H1 (cell line): Measurements from ENCODE around the gene ATP6V1B1. TPM values are rescaled to one million over a fixed set of nuclear protein-coding genes. Genes with fewer than 3 reads are reported as not detected.

Experiments
- CTCF ChIA-PET: fragments of 300-600 bp; sonication (Branson Sonifier 250); formaldehyde crosslinking; loops from one replicate; lab custom pipeline; 2021; ENCODE audit not compliant: partially characterized antibody; lab: Charles Lee
- POLR2A ChIA-PET: fragments of 300-600 bp; sonication (Branson Sonifier 250); formaldehyde crosslinking; loops from one replicate; lab custom pipeline; 2021; ENCODE audit warnings: inconsistent platforms; ENCODE audit not compliant: partially characterized antibody; lab: Charles Lee
- DNase-seq, 2 experiments: peaks; one replicate each; pipeline versions ENCODE4 v3.0.0 to v3.0.0-alpha.2; 2010 to 2022; ENCODE audit warnings: low spot score in 2 of 2, low read depth in 1 of 2, mixed read lengths in 1 of 2
- FAIRE-seq: peaks from 2 replicates; lab custom pipeline; 2011; peaks lifted over from hg19 to GRCh38; lab: Jason Lieb, UNC
- H2AFZ ChIP-seq: 2 replicates; pipeline ENCODE4 v1.8.1; 2012; ENCODE audit warnings: low read length, inconsistent platforms
- H2AK5ac ChIP-seq: 2 replicates; pipeline ENCODE4 v1.6.1; 2013; ENCODE audit warnings: low read depth, low read length
- H2BK120ac ChIP-seq: replicated peaks from 2 replicates; pipeline ENCODE3; 2013; ENCODE audit warnings: low read depth, low read length, inconsistent platforms
- H2BK12ac ChIP-seq: 2 replicates; pipeline ENCODE4 v1.6.1; 2013; ENCODE audit warnings: low read depth, low read length
- H2BK15ac ChIP-seq: 2 replicates; pipeline ENCODE4 v1.6.1; 2013; ENCODE audit warnings: low read length
- H2BK20ac ChIP-seq: 2 replicates; pipeline ENCODE4 v1.6.1; 2013; ENCODE audit warnings: low read length
- H2BK5ac ChIP-seq: 2 replicates; pipeline ENCODE4 v1.6.1; 2013; ENCODE audit warnings: low read depth, low read length
- H3K14ac ChIP-seq: 2 replicates; pipeline ENCODE4 v1.6.1; 2013; ENCODE audit warnings: inconsistent platforms; ENCODE audit not compliant: insufficient read length
- H3K18ac ChIP-seq: 2 replicates; pipeline ENCODE4 v1.6.1; 2013; ENCODE audit warnings: low read length; ENCODE audit errors: extremely low read depth
- H3K23ac ChIP-seq: 2 replicates; pipeline ENCODE4 v1.6.1; 2013; ENCODE audit warnings: inconsistent platforms; ENCODE audit not compliant: insufficient read length
- H3K23me2 ChIP-seq: 2 replicates; pipeline ENCODE4 v1.6.1; 2013; ENCODE audit warnings: low read depth, low read length
- H3K27ac ChIP-seq: 2 replicates; pipeline ENCODE4 v1.6.1; 2011; ENCODE audit warnings: low read depth, low read length, inconsistent platforms
- H3K27me3 ChIP-seq, 4 experiments: replicated peaks in 1 of 4; 1 replicate in 1 of 4; 2 replicates in 3 of 4; pipeline versions ENCODE4 v1.6.1 to v1.8.1; 2011 to 2013; ENCODE audit warnings: low read length in 3 of 4, mild to moderate bottlenecking in 3 of 4, inconsistent platforms in 2 of 4, mixed read lengths in 2 of 4, moderate library complexity in 1 of 4; ENCODE audit not compliant: control insufficient read depth in 3 of 4, insufficient read depth in 3 of 4; ENCODE audit errors: extremely low read depth in 1 of 4
- H3K36me3 ChIP-seq, 4 experiments: 2 replicates each; pipeline versions ENCODE4 v1.6.1 to v1.8.1; 2011 to 2013; ENCODE audit warnings: mild to moderate bottlenecking in 4 of 4, low read length in 3 of 4, moderate library complexity in 2 of 4, control low read depth in 1 of 4, inconsistent platforms in 1 of 4; ENCODE audit not compliant: insufficient read depth in 4 of 4, control insufficient read depth in 2 of 4
- H3K4ac ChIP-seq: replicated peaks from 2 replicates; pipeline ENCODE3; 2013; ENCODE audit warnings: low read length, low read depth, mixed read lengths, inconsistent platforms; ENCODE audit not compliant: insufficient read length
- H3K4me1 ChIP-seq, 4 experiments: replicated peaks in 1 of 4; 1 replicate in 1 of 4; 2 replicates in 3 of 4; pipeline versions ENCODE4 v1.6.1 to v1.8.1; 2011 to 2013; ENCODE audit warnings: low read length in 3 of 4, inconsistent platforms in 2 of 4, mixed read lengths in 1 of 4; ENCODE audit not compliant: insufficient read depth in 4 of 4, control insufficient read depth in 3 of 4
- H3K4me2 ChIP-seq, 2 experiments: 2 replicates each; pipeline versions ENCODE4 v1.6.1 to v1.8.1; 2011 to 2013; ENCODE audit warnings: low read depth in 2 of 2, low read length in 2 of 2, control low read depth in 1 of 2, inconsistent platforms in 1 of 2, mild to moderate bottlenecking in 1 of 2; ENCODE audit not compliant: insufficient read depth in 1 of 2
- H3K4me3 ChIP-seq, 4 experiments: fragments of 200-600, 300-600 bp in 1 of 4; sonication (generic), shearing (Covaris generic), sonication (Bioruptor Twin) in 1 of 4; 2 replicates each; pipeline versions ENCODE4 v1.5.1 to v1.8.1; 2011 to 2016; ENCODE audit warnings: low read length in 4 of 4, low read depth in 3 of 4, control low read depth in 2 of 4, inconsistent platforms in 2 of 4, mild to moderate bottlenecking in 2 of 4, mixed read lengths in 1 of 4, moderate library complexity in 1 of 4; ENCODE audit not compliant: insufficient read depth in 2 of 4; ENCODE audit errors: extremely low read depth in 1 of 4
- H3K56ac ChIP-seq: replicated peaks from 2 replicates; pipeline ENCODE3; 2013; ENCODE audit warnings: low read depth, mild to moderate bottlenecking, mixed read lengths, low read length, inconsistent platforms; ENCODE audit not compliant: insufficient read length
- H3K79me1 ChIP-seq: 2 replicates; pipeline ENCODE4 v1.6.1; 2013; ENCODE audit warnings: low read depth, low read length, control low read depth
- H3K79me2 ChIP-seq, 2 experiments: 2 replicates each; pipeline versions ENCODE4 v1.6.1 to v1.8.1; 2012 to 2013; ENCODE audit warnings: low read length in 2 of 2, mild to moderate bottlenecking in 2 of 2, inconsistent platforms in 1 of 2; ENCODE audit not compliant: insufficient read depth in 2 of 2, control insufficient read depth in 1 of 2
- H3K9ac ChIP-seq, 4 experiments: replicated peaks in 1 of 4; 1 replicate in 1 of 4; 2 replicates in 3 of 4; pipeline versions ENCODE4 v1.6.1 to v1.8.1; 2011 to 2013; ENCODE audit warnings: low read depth in 3 of 4, low read length in 3 of 4, control low read depth in 2 of 4, mild to moderate bottlenecking in 2 of 4, moderate library complexity in 2 of 4, inconsistent platforms in 1 of 4; ENCODE audit errors: extremely low read depth in 1 of 4
- H3K9me3 ChIP-seq, 2 experiments: 2 replicates each; pipeline versions ENCODE4 v1.6.1 to v1.8.1; 2012 to 2013; ENCODE audit warnings: mild to moderate bottlenecking in 2 of 2, moderate library complexity in 2 of 2, control low read depth in 1 of 2, inconsistent platforms in 1 of 2, low read depth in 1 of 2, low read length in 1 of 2, mixed read lengths in 1 of 2; ENCODE audit not compliant: insufficient read depth in 2 of 2
- H4K20me1 ChIP-seq, 2 experiments: replicated peaks in 1 of 2; 2 replicates each; pipeline versions ENCODE3 to v1.8.1; 2011 to 2013; ENCODE audit warnings: inconsistent platforms in 2 of 2, low read length in 2 of 2, mild to moderate bottlenecking in 1 of 2; ENCODE audit not compliant: insufficient read depth in 2 of 2, control insufficient read depth in 1 of 2
- H4K5ac ChIP-seq: 2 replicates; pipeline ENCODE4 v1.6.1; 2013; ENCODE audit warnings: low read length, low read depth, mixed read lengths, inconsistent platforms; ENCODE audit not compliant: insufficient read length
- H4K8ac ChIP-seq: 2 replicates; pipeline ENCODE4 v1.8.0; 2013; ENCODE audit warnings: mild to moderate bottlenecking, moderate library complexity, low read length, inconsistent platforms; ENCODE audit not compliant: insufficient read depth; ENCODE audit errors: extremely low read depth
- H4K91ac ChIP-seq: replicated peaks from 2 replicates; pipeline ENCODE3; 2013; ENCODE audit warnings: low read length, mixed read lengths, inconsistent platforms; ENCODE audit not compliant: insufficient read length
- BRCA1 ChIP-seq: IDR thresholded peaks from 2 replicates; pipeline ENCODE4 v1.6.1; 2012; ENCODE audit warnings: low read depth, low read length, improper control_type of control experiment
- EZH2 ChIP-seq: fragments of 200-600 bp; sonication (generic); IDR thresholded peaks from 2 replicates; pipeline ENCODE4 v1.7.1; 2012; ENCODE audit warnings: low read depth, mild to moderate bottlenecking, moderate library complexity, low read length, inconsistent platforms; ENCODE audit not compliant: severe bottlenecking
- RXRA ChIP-seq: IDR thresholded peaks from 2 replicates; pipeline ENCODE4 v1.6.1; 2011; ENCODE audit warnings: low read depth, mild to moderate bottlenecking, low read length, moderate library complexity; ENCODE audit not compliant: insufficient read depth
- SIN3A ChIP-seq, 2 experiments: IDR thresholded peaks in 1 of 2; conservative IDR thresholded peaks in 1 of 2; 2 replicates each; pipeline ENCODE4 v1.6.1; 2011 to 2012; ENCODE audit warnings: low read length in 2 of 2, improper control_type of control experiment in 1 of 2, low read depth in 1 of 2, mild to moderate bottlenecking in 1 of 2
- SP4 ChIP-seq: IDR thresholded peaks from 2 replicates; pipeline ENCODE4 v1.6.1; 2012; ENCODE audit warnings: low read length, inconsistent platforms
- WGBS, 2 experiments: shearing (Covaris generic) in 1 of 2; methylation state at CpG; one replicate each; pipeline versions ENCODE4 v1.1.6 to v1.1.7; 2013 to 2015; ENCODE audit warnings: low lambda C conversion rate in 2 of 2, mixed read lengths in 2 of 2, inconsistent platforms in 1 of 2, low coverage in 1 of 2, missing lambda C conversion rate in 1 of 2; ENCODE audit not compliant: insufficient replicate concordance in 2 of 2, insufficient coverage in 1 of 2, insufficient read length in 1 of 2; ENCODE audit errors: extremely low coverage in 1 of 2, missing lambda C conversion rate in 1 of 2; 5-methylcytosine and 5-hydroxymethylcytosine counted together
- polyA plus RNA-seq, 7 experiments: library from polyadenylated mRNA; depleted of rRNA in 3 of 7; stranded (reverse) in 5 of 7; unstranded in 2 of 7; fragments of >200 nt in 5 of 7; fragments of 200-250 nt in 2 of 7; gene quantifications; 1 replicate in 5 of 7; 2 replicates in 1 of 7; 4 replicates in 1 of 7; pipeline versions ENCODE4 v1.2.1 to v1.2.3, GENCODE V29; 2011 to 2013; ENCODE audit warnings: missing spikeins in 2 of 7, mixed read lengths in 2 of 7
- total RNA-seq: library from RNA; stranded (reverse); fragmentation: NEBNext Ultra II Directional; extraction: Animal tissue kit (Norgen Biotek cat#: 25700); gene quantifications from 2 replicates; pipeline ENCODE4 v1.2.1, GENCODE V29; 2021

Gene ATP6V1B1
- total and polyA plus RNA-seq, 2 of the 8 experiments (the other 6 are each of a cell fraction or from before 2014, with no cell fraction given) = not detected

DNA sequence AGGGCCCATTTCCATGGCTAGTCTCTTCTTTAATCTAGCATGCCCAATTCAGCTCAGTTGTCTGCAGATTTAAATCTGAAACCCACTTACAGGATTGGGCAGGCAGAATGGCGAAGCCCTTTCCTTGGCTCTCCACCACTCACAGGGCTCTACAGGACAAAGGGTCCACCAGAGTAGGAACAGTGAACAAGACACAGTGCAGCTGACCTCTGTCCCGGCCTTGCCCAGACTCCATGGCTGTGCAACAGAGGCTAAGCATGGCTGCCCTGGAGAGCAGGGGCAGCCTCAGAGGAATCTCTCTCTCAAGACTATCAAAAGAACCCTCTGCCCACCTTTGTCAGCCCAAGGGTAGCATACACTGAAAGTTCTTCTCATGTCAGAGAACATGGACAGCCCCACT, 9.7 kb upstream of the ATP6V1B1 start:
- 69% methylated on average over 2 of the region's 2 CpGs; no CpG with 5 or more reads in 1 of the 2 experiments for WGBS, 2 experiments
- no peak overlapping the region for H2AK5ac ChIP-seq
- no peak overlapping the region for H3K4me2 ChIP-seq
- no peak overlapping the region for H3K23ac ChIP-seq
- TF ChIP-seq SIN3A (conservative IDR thresholded peaks at IDR 0.05 in 1 of 2, IDR thresholded peaks at IDR 0.05 in 1 of 2; ENCODE audit: low read depth in 1 of 2, low read length in 2 of 2) = no peak
- TF ChIP-seq EZH2 = no peak
- TF ChIP-seq RXRA = no peak
- no peak for TF ChIP-seq SP4
- TF ChIP-seq BRCA1 = no peak
- peak in 1 of 2 experiments; percentile 14 for DNase-seq
- no peak overlapping the region for H3K56ac ChIP-seq
- H4K8ac ChIP-seq = no peak overlapping the region
- H3K36me3 ChIP-seq = no peaks in the 10 kb centered on the region
- H3K23me2 ChIP-seq = no peaks in the 10 kb centered on the region
- no peak for FAIRE-seq
- H2BK5ac ChIP-seq = no peak overlapping the region
- H3K4me3 ChIP-seq = no peak overlapping the region
- H2BK20ac ChIP-seq = no peak overlapping the region
- H3K14ac ChIP-seq = no peak overlapping the region
- no peak overlapping the region for H2BK12ac ChIP-seq
- H3K27ac ChIP-seq = no peak overlapping the region
- H4K20me1 ChIP-seq = peaks cover 2 to 3% of the 10 kb centered on the region in 2 experiments
- H3K18ac ChIP-seq = no peak overlapping the region
- ChIA-PET CTCF (interaction anchor here (0.6 to 21.4 kb wide), 5 partner anchors 9 to 178 kb away, joined by 3 to 448 read pairs (median 4); partner anchors contain the start of gene ATP6V1B1), POLR2A (no interaction called here)
- H2BK120ac ChIP-seq = no peak overlapping the region
- H3K9me3 ChIP-seq = no peaks in the 10 kb centered on the region
- peaks cover 0 to 3% (median 3%) of the 10 kb centered on the region in 4 experiments; a peak in 3 of 7 replicates for H3K27me3 ChIP-seq
- peaks cover 0 to 8% (median 3%) of the 10 kb centered on the region in 4 experiments; a peak in 4 of 7 replicates for H3K4me1 ChIP-seq
- H3K4ac ChIP-seq = no peak overlapping the region
- H2AFZ ChIP-seq = no peak overlapping the region
- no peaks in the 10 kb centered on the region for H3K79me1 ChIP-seq
- no peak overlapping the region for H2BK15ac ChIP-seq
- no peak overlapping the region for H4K91ac ChIP-seq
- H4K5ac ChIP-seq = no peak overlapping the region
- H3K79me2 ChIP-seq = no peaks in the 10 kb centered on the region
- H3K9ac ChIP-seq = no peak overlapping the region
